ENCODE results near the gene ZIM2.

ZIM2 gene

DNA sequence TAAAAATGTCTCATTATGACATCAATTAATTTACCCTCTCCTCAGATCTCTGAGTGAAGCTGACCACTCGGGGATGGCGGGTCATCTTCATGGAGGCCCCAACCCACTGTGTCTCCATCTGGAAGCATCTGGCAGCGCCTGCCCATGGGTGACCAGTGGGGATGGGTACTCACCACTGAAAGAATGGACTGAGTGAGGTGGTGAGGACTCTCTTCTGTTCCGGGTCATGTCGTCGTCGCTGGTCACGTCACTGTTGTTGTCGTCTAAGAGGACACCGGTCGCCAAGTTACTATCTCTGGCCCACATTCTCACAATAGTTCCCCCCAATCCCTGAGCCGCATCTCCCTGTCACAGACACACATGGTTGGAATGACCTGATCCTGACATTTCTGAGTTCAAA lies 17.1 kb downstream of the ZIM2 start:
- peaks cover 76% of the 10 kb centered on the region for H3K9me3 ChIP-seq (ENCODE audit: control insufficient read depth, low read depth, low read length)
- no peak overlapping the region for H3K4me3 ChIP-seq (ENCODE audit: low read length)
- H3K36me3 ChIP-seq (ENCODE audit: control insufficient read depth, low read depth, low read length) = no peaks in the 10 kb centered on the region
- H3K4me1 ChIP-seq (ENCODE audit: control insufficient read depth, low read depth, low read length) = no peaks in the 10 kb centered on the region
- no peak overlapping the region for H3K9ac ChIP-seq (ENCODE audit: low read length)
- H3K27ac ChIP-seq (ENCODE audit: low read length) = no peak overlapping the region
- no peaks in the 10 kb centered on the region for H3K27me3 ChIP-seq (ENCODE audit: control insufficient read depth, insufficient read depth, low read length)

DNA sequence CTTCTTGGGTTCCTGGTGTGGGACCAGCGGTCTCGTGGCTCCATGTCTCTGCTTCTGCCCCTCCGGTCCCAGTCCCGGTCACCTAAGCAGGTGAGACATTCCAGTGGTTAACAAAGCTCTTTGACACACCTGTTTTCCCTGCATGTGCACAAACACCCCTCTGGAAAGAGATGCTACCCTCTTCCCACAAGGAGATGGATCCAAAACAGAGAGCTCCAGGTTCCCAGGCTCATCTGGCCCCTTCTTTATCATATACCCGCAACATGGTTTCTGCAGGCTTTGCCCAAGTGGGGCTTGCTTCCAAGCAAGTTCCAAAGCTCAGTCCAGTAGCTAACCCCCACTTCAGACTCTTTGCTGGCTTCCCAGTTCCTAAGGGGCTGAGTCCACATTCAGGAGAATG lies 17.8 kb downstream of the ZIM2 start:
- no peaks in the 10 kb centered on the region for H3K36me3 ChIP-seq (ENCODE audit: control insufficient read depth, low read depth, low read length)

DNA sequence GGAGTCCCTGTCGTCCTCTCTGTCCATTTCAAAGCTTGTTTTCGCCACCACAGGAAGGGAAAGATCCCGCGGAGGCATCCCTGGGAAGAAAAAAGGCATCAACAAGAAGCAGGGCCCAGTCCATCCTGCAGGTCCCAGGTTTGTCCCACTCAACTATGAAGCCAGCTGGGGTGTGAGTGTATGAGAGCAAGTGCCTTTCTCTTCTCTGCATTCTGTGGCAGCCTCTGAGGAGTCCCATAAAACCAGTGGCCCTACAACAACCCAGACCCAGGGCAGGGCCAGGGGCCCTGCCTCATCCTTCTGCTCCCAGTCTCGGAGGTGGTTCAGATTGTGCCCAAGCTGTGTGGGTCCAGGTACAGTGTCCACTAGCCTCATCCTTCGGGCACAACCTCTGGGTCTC lies 18.9 kb downstream of the ZIM2 start:
- H3K9ac ChIP-seq (ENCODE audit: low read length) = no peak overlapping the region
- no peaks in the 10 kb centered on the region for H3K27me3 ChIP-seq (ENCODE audit: control insufficient read depth, insufficient read depth, low read length)
- no peaks in the 10 kb centered on the region for H3K4me1 ChIP-seq (ENCODE audit: control insufficient read depth, low read depth, low read length)
- no peaks in the 10 kb centered on the region for H3K36me3 ChIP-seq (ENCODE audit: control insufficient read depth, low read depth, low read length)
- H3K4me3 ChIP-seq (ENCODE audit: low read length) = no peak overlapping the region
- H3K27ac ChIP-seq (ENCODE audit: low read length) = no peak overlapping the region
- peaks cover 77% of the 10 kb centered on the region for H3K9me3 ChIP-seq (ENCODE audit: control insufficient read depth, low read depth, low read length)

More for the DNA sequence above, 17.8 kb downstream of the ZIM2 start:
- no peaks in the 10 kb centered on the region for H3K27me3 ChIP-seq (ENCODE audit: control insufficient read depth, insufficient read depth, low read length)
- no peak overlapping the region for H3K9ac ChIP-seq (ENCODE audit: low read length)
- no peak overlapping the region for H3K27ac ChIP-seq (ENCODE audit: low read length)
- no peak overlapping the region for H3K4me3 ChIP-seq (ENCODE audit: low read length)
- H3K9me3 ChIP-seq (ENCODE audit: control insufficient read depth, low read depth, low read length) = peaks cover 76% of the 10 kb centered on the region
- no peaks in the 10 kb centered on the region for H3K4me1 ChIP-seq (ENCODE audit: control insufficient read depth, low read depth, low read length)

DNA sequence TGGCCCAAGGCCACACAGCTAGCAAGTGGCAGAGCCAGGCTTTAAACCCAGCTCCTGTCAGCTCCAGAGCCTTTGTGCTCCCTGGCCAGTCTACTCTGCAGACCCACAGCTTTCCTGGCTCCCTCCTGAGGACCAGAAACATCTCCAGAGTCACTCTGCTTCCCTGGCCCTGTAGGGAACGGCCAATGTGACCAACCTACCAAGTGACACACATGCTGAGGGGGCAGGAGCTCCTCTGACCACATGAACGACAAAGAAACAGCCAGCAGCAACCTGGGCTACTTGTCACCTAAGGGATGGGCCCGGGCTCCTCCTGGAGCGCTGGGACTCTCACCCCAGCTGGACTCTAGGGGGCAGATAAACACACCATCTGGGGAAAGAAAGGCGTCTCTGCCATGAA lies 19.3 kb downstream of the ZIM2 start:
- Histone ChIP-seq H3K36me3 (ENCODE audit: control insufficient read depth, low read depth, low read length) (no peaks in the 10 kb centered on the region), H3K27ac (ENCODE audit: low read length) (no peak overlapping the region), H3K4me3 (ENCODE audit: low read length) (no peak overlapping the region), H3K9ac (ENCODE audit: low read length) (no peak overlapping the region), H3K27me3 (ENCODE audit: control insufficient read depth, insufficient read depth, low read length) (no peaks in the 10 kb centered on the region), H3K4me1 (ENCODE audit: control insufficient read depth, low read depth, low read length) (no peaks in the 10 kb centered on the region), H3K9me3 (ENCODE audit: control insufficient read depth, low read depth, low read length) (peaks cover 77% of the 10 kb centered on the region)

DNA sequence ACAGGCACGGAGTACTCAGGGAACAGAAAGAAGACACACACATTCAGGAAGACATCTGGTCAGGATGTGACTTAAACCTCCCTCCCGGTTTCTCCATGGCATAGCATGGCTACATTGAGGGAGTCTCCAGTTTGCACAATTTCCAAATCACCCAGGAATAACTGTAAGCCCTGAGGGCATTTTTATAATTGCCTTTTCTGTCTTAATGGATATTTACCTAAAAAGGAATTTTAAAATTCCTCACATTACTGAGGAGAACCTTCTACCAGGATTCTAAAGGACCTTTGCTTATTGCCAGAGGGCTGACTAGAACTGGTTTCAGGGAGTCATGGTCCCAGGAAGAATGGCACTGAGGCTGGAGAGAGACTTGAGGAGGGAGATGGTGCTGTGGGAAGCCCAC lies 21.4 kb downstream of the ZIM2 start:
- no peaks in the 10 kb centered on the region for H3K36me3 ChIP-seq (ENCODE audit: control insufficient read depth, low read depth, low read length)
- no peaks in the 10 kb centered on the region for H3K27me3 ChIP-seq (ENCODE audit: control insufficient read depth, insufficient read depth, low read length)
- H3K4me3 ChIP-seq (ENCODE audit: low read length) = no peak overlapping the region
- no peak overlapping the region for H3K9ac ChIP-seq (ENCODE audit: low read length)
- H3K27ac ChIP-seq (ENCODE audit: low read length) = no peak overlapping the region
- H3K9me3 ChIP-seq (ENCODE audit: control insufficient read depth, low read depth, low read length) = peaks cover 77% of the 10 kb centered on the region
- no peaks in the 10 kb centered on the region for H3K4me1 ChIP-seq (ENCODE audit: control insufficient read depth, low read depth, low read length)

DNA sequence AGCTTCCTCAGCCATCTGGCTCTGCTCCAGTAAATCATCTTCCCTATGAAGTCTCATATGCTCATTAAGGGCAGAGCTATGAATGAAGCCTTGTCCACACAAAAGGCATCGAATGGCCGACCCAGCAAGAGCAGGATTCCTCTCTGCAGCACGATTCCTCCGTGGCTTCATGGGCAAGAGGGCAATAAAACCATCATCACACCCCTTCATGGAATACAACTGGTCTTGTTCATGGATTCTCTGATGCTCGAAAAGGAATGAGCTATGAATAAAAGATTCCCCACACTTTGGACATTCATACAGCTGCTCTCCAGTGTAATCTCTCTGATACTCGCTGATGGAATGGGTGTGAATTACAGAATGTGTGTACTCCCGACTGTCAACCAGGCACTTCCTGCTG lies 25.9 kb downstream of the ZIM2 start:
- H3K9me3 ChIP-seq (ENCODE audit: control insufficient read depth, low read depth, low read length) = peaks cover 81% of the 10 kb centered on the region
- no peaks in the 10 kb centered on the region for H3K4me1 ChIP-seq (ENCODE audit: control insufficient read depth, low read depth, low read length)
- no peak overlapping the region for H3K27ac ChIP-seq (ENCODE audit: low read length)
- H3K27me3 ChIP-seq (ENCODE audit: control insufficient read depth, insufficient read depth, low read length) = no peaks in the 10 kb centered on the region
- H3K36me3 ChIP-seq (ENCODE audit: control insufficient read depth, low read depth, low read length) = no peaks in the 10 kb centered on the region
- H3K9ac ChIP-seq (ENCODE audit: low read length) = no peak overlapping the region
- no peak overlapping the region for H3K4me3 ChIP-seq (ENCODE audit: low read length)

DNA sequence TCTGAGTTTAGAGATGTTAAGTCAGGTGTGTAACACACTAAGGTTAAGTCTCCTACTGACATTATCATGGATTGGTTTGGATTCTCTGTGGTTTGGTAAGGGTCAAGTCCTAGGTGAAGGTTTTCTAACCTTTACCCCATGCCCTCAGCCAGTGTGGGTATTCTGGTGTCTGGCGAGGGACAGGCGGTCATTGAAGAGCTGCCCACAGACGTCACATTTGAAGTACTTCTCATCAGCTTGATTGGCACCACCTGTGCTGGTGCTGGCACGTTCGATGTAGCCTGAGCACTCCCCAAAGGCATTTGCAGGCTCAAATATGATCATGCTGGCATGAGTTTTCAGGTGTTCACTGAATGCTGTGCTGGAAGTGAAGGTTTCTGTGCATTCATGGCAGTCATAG lies 27.0 kb downstream of the ZIM2 start:
- no peak overlapping the region for H3K9ac ChIP-seq (ENCODE audit: low read length)
- H3K27me3 ChIP-seq (ENCODE audit: control insufficient read depth, insufficient read depth, low read length) = no peaks in the 10 kb centered on the region
- H3K4me3 ChIP-seq (ENCODE audit: low read length) = no peak overlapping the region
- H3K4me1 ChIP-seq (ENCODE audit: control insufficient read depth, low read depth, low read length) = no peaks in the 10 kb centered on the region
- H3K36me3 ChIP-seq (ENCODE audit: control insufficient read depth, low read depth, low read length) = no peaks in the 10 kb centered on the region
- peaks cover 86% of the 10 kb centered on the region for H3K9me3 ChIP-seq (ENCODE audit: control insufficient read depth, low read depth, low read length)
- no peak overlapping the region for H3K27ac ChIP-seq (ENCODE audit: low read length)

DNA sequence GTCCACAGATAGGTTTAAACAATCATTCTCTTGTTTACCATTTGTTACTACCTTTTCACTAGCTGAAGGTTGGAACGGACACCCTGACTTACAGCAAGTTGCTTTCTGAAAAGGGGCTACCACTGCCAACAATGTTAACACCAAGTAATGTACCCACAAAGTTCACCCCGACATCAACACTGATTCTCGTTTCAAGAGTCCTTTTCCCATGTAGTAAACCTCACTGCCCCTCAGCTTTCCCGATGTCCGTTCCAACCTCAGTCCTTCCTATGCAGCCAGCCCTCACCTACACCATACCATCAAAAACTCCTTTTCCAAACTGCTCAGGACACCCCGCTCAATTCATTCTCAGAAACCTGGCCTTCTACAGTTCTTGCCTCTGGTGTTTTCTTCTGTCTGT lies 29.0 kb downstream of the ZIM2 start:
- H3K9me3 ChIP-seq (ENCODE audit: control insufficient read depth, low read depth, low read length) = peaks cover 85% of the 10 kb centered on the region
- H3K27me3 ChIP-seq (ENCODE audit: control insufficient read depth, insufficient read depth, low read length) = no peaks in the 10 kb centered on the region
- H3K4me3 ChIP-seq (ENCODE audit: low read length) = no peak overlapping the region
- no peaks in the 10 kb centered on the region for H3K36me3 ChIP-seq (ENCODE audit: control insufficient read depth, low read depth, low read length)
- no peak overlapping the region for H3K27ac ChIP-seq (ENCODE audit: low read length)
- no peak overlapping the region for H3K9ac ChIP-seq (ENCODE audit: low read length)
- no peaks in the 10 kb centered on the region for H3K4me1 ChIP-seq (ENCODE audit: control insufficient read depth, low read depth, low read length)

DNA sequence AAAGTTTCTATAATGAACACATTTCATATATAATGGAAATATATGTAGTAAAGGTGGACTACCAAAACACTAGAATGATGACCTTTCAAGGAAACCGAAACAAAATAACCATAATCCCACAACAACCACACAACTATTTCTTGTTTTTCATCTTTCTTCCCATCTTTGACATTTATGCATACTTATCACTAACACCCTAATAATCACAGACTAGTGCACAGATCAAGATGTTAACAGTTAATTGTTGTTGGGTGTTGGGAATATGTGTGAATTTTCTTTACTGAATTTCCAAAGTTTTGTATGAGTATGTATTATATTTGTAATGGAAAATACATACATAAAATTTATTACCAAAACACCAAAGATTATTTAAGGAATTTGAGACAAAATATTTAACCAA lies 30.3 kb downstream of the ZIM2 start:
- Histone ChIP-seq H3K36me3 (ENCODE audit: control insufficient read depth, low read depth, low read length) (no peaks in the 10 kb centered on the region), H3K9me3 (ENCODE audit: control insufficient read depth, low read depth, low read length) (peaks cover 85% of the 10 kb centered on the region), H3K4me1 (ENCODE audit: control insufficient read depth, low read depth, low read length) (no peaks in the 10 kb centered on the region), H3K9ac (ENCODE audit: low read length) (no peak overlapping the region), H3K27me3 (ENCODE audit: control insufficient read depth, insufficient read depth, low read length) (no peaks in the 10 kb centered on the region), H3K27ac (ENCODE audit: low read length) (no peak overlapping the region), H3K4me3 (ENCODE audit: low read length) (no peak overlapping the region)

DNA sequence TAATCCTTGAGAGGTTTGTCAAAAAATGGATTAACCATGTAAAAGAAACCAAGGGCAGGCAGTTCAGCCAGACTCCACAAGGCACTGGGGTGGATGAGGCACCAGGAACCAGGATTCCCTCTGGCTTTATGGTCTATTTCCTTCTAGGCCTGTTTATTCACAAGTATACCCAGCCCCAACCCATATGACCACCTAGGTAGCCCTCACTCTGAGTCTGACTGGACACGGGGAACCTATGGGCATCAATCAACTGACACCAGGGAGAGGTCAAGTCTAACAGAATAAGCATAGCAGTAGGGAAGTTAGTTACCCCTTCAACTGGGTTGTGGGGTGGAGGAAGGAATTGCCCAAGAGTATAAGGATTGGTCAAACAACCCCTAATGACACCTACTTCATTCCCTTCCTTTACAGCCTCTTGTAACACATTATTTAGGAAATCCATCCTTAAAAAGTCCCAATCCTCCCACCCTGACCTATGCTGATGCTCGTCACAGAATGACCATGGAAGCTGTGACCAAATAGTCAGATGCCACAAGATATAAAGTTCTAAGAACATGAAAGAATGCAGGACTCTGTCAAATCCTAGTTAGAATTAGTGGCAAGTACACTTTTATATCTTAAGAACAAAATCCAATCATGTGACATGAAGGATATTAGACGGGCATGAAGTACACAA lies 31.7 kb downstream of the ZIM2 start:
- H3K9ac ChIP-seq (ENCODE audit: low read length) = no peak overlapping the region
- no peaks in the 10 kb centered on the region for H3K4me1 ChIP-seq (ENCODE audit: control insufficient read depth, low read depth, low read length)
- H3K9me3 ChIP-seq (ENCODE audit: control insufficient read depth, low read depth, low read length) = peaks cover 80% of the 10 kb centered on the region
- no peaks in the 10 kb centered on the region for H3K36me3 ChIP-seq (ENCODE audit: control insufficient read depth, low read depth, low read length)
- H3K27ac ChIP-seq (ENCODE audit: low read length) = no peak overlapping the region
- no peak overlapping the region for H3K4me3 ChIP-seq (ENCODE audit: low read length)
- no peaks in the 10 kb centered on the region for H3K27me3 ChIP-seq (ENCODE audit: control insufficient read depth, insufficient read depth, low read length)

DNA sequence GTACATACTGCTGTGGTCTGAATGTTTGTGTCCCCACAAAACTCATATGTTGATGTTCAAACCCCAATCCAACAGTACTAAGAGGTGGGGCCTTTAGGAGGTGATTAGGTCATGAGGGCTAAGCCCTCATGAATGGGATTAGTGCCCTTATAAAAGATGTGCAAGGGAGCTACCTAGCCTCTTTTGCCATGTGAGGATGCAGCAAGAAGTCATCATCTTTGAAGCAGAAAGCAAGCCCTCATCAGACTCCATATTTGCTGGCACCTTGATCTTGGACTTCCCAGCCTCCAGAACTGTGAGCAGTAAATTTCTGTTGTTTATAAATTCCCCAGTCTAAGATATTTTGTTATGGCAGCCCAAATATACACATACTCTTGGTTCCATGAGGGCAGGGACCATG lies 33.9 kb downstream of the ZIM2 start:
- H3K9ac ChIP-seq (ENCODE audit: low read length) = no peak overlapping the region
- no peaks in the 10 kb centered on the region for H3K4me1 ChIP-seq (ENCODE audit: control insufficient read depth, low read depth, low read length)
- no peak overlapping the region for H3K27ac ChIP-seq (ENCODE audit: low read length)
- H3K36me3 ChIP-seq (ENCODE audit: control insufficient read depth, low read depth, low read length) = no peaks in the 10 kb centered on the region
- H3K27me3 ChIP-seq (ENCODE audit: control insufficient read depth, insufficient read depth, low read length) = no peaks in the 10 kb centered on the region
- H3K9me3 ChIP-seq (ENCODE audit: control insufficient read depth, low read depth, low read length) = peaks cover 85% of the 10 kb centered on the region
- H3K4me3 ChIP-seq (ENCODE audit: low read length) = no peak overlapping the region

DNA sequence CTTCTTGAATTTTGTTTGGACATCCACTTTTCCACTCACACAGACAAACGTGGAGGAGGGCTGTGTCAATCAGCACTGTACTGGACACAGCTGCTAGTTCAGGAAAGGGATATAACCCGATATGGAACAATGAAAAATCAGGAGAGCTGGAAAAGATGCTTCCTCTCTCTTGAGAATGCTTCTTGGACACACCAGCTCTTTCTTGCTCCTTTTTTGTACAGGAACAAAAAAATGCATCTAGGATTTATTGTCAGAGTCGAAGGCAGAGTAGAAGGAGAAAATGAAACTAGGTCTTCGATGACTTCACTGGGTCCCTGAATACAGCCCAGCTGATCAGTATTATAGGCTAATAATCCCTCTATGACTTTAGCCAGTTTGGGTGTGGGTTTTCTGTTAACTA lies 62.2 kb downstream of the ZIM2 start:
- Histone ChIP-seq H3K9ac (ENCODE audit: low read length) (no peak overlapping the region), H3K4me1 (ENCODE audit: control insufficient read depth, low read depth, low read length) (no peaks in the 10 kb centered on the region), H3K4me3 (ENCODE audit: low read length) (no peak overlapping the region), H3K36me3 (ENCODE audit: control insufficient read depth, low read depth, low read length) (no peaks in the 10 kb centered on the region), H3K9me3 (ENCODE audit: control insufficient read depth, low read depth, low read length) (peaks cover 93% of the 10 kb centered on the region), H3K27me3 (ENCODE audit: control insufficient read depth, insufficient read depth, low read length) (no peaks in the 10 kb centered on the region), H3K27ac (ENCODE audit: low read length) (no peak overlapping the region)
